DND-41 (cell line): ENCODE results near the gene PIGX.
"Not testable (repeated sequence)": the region's sequence is repeated elsewhere in the genome, so short reads cannot be mapped to it uniquely, and the experiment has no call there.

ENCODE experiments used
- EZH2 ChIP-seq: IDR thresholded peaks from 3 replicates; pipeline ENCODE4 v1.6.1; 2012; ENCODE audit warnings: borderline replicate concordance, low read depth, mild to moderate bottlenecking, moderate library complexity, low read length, inconsistent platforms; ENCODE audit not compliant: severe bottlenecking
- TF ChIP-seq, protein P1 (sequence below): IDR thresholded peaks from 2 replicates; pipeline ENCODE4 v1.5.1; 2012; ENCODE audit warnings: borderline replicate concordance, low read length, moderate library complexity, mild to moderate bottlenecking; ENCODE audit not compliant: poor library complexity, severe bottlenecking; ENCODE audit errors: extremely low read depth

DNA sequence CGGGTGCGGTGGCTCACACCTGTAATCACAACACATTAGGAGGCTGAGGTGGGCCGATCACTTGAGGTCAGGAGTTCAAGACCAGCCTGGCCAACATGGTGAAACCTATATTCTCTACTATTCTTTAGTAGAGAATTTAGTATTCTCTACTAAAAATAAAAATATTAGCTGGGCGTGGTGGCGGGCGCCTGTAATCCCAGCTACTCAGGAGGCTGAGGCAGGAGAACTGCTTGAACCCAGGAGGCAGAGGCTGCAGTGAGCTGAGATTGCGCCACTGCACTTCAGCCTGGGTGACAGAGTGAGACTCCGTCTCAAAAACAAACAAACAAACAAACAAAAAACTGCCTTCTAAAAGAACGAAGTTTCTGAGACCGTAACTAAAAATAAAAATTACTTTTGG is 31.4 kb downstream of the PIGX start:
- TF ChIP-seq EZH2, result not testable (repeated sequence)
- TF ChIP-seq, protein P1, sequence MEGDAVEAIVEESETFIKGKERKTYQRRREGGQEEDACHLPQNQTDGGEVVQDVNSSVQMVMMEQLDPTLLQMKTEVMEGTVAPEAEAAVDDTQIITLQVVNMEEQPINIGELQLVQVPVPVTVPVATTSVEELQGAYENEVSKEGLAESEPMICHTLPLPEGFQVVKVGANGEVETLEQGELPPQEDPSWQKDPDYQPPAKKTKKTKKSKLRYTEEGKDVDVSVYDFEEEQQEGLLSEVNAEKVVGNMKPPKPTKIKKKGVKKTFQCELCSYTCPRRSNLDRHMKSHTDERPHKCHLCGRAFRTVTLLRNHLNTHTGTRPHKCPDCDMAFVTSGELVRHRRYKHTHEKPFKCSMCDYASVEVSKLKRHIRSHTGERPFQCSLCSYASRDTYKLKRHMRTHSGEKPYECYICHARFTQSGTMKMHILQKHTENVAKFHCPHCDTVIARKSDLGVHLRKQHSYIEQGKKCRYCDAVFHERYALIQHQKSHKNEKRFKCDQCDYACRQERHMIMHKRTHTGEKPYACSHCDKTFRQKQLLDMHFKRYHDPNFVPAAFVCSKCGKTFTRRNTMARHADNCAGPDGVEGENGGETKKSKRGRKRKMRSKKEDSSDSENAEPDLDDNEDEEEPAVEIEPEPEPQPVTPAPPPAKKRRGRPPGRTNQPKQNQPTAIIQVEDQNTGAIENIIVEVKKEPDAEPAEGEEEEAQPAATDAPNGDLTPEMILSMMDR, result not testable (repeated sequence)
